ENCODE data around the gene CEND1. TPM values are rescaled to one million over a fixed set of nuclear protein-coding genes. Genes with fewer than 3 reads are reported as not detected.
A peak's percentile ranks its signal among the peaks of the same experiment; 100 is the strongest.

The CEND1 gene
- total and polyA plus RNA-seq, 7 donors = 0.09 to 0.33 (median 0.17) TPM; not detected in 3

DNA sequence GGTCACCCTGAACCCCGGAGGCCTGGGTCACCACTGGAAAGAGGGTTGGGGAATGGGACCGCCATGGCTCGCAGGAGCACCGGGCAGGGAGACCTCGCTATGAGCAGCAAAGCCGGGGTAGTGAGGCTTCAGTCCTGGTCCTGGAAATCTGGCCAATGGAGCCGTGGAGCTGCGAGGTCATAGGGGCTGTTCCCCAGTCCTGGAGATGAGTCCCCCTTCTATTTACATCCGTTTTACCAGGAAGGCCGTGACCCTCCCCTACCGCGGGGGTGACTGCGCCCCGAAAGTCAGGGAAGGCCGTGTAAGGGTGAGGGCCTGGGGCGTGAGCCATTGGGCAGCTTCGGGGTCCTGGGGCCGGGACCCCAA, 14.7 kb upstream of the CEND1 start:
- no peak for ATAC-seq
- DNase-seq = no peak
- H3K4me1 ChIP-seq = peaks cover 24% of the 10 kb centered on the region
- no peaks in the 10 kb centered on the region for H3K27me3 ChIP-seq (ENCODE audit: insufficient read depth in 3 of 3, low read length in 2 of 3)
- intact Hi-C loops (cut with DNase I) = no loop called here
- no peaks in the 10 kb centered on the region for H3K9me3 ChIP-seq
- TF ChIP-seq CTCF (IDR thresholded peaks at IDR 0.05) = no peak
- H3K36me3 ChIP-seq (ENCODE audit: insufficient read depth in 1 of 2, low read depth in 1 of 2) = peaks cover 0 to 36% of the 10 kb centered on the region in 2 donors
- peak overlapping the region; percentile 81 for H3K27ac ChIP-seq
- 6 to 8% (median 7%) methylated on average over 16 to 18 of the region's 18 CpGs for WGBS, 3 donors
- H3K4me3 ChIP-seq = peak overlapping the region; percentile 72

DNA sequence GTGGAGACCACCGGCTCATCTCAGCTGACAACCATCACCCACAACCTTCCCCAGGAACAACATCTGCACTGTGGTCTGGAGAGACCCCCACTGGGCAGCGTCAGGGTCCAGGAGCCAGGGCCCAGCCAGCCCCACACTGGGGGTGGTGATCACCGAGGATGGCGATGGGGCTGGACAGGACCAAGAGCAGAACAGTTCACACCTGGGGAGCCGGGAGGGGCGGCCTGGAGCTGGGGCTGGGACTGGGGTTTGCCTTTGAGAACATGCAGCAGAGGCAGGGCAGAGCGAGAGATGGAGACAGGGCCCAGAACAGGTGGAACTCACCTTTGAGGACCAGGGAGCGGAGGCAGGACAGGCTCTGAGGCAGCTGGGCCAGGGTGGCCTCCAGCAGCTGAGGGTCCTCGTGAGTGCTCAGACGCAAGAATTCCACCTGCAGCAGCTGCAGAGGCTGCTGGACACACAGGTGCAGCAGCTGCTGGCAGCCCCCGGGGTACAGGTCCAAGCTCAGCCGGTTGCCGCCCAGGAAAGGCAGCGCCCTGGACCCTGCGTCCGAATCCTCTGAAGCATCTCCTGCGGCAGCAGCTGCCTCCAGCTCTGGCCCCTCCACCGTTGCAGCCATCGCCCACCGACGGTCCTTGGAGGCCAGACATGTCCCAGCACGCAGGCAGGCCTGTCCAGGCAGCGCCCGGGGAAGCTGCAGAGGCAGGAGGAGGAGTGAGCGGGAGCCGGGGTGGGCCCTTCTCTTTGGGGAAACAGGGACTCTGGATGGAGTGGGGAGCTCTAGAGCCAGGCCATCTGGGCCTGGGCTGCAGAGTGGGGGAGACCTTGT, 14.1 kb upstream of the CEND1 start:
- intact Hi-C loops (cut with DNase I) = no loop called here
- Histone ChIP-seq H3K27ac (no peak overlapping the region), H3K36me3 (ENCODE audit: insufficient read depth in 1 of 2, low read depth in 1 of 2) (peaks cover 0 to 42% of the 10 kb centered on the region in 2 donors), H3K4me3 (peak overlapping the region; percentile 72), H3K4me1 (peaks cover 24% of the 10 kb centered on the region), H3K9me3 (no peaks in the 10 kb centered on the region), H3K27me3 (ENCODE audit: insufficient read depth in 3 of 3, low read length in 2 of 3) (no peaks in the 10 kb centered on the region)
- 52 to 55% (median 55%) methylated on average over 25 to 26 of the region's 26 CpGs for WGBS, 3 donors
- no peak for TF ChIP-seq CTCF (IDR thresholded peaks at IDR 0.05)
- DNase-seq = no peak
- no peak for ATAC-seq

DNA sequence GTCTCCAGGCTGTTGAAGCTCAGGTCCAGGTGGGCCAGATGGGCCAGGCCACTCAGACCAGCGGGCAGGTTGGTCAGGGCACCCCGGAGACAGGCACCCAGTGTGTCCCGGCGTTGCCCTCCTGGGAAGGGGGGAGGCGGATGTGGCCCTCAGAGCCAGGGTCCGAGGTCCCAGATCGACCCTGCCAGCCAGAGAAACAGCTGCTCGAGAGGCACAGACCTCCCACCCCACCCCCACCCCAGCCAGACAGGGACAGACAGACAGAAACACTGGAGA, 13.5 kb upstream of the CEND1 start:
- no peak for ATAC-seq
- no peaks in the 10 kb centered on the region for H3K27me3 ChIP-seq (ENCODE audit: insufficient read depth in 3 of 3, low read length in 2 of 3)
- no peak overlapping the region for H3K27ac ChIP-seq
- H3K4me1 ChIP-seq = peaks cover 24% of the 10 kb centered on the region
- H3K36me3 ChIP-seq (ENCODE audit: insufficient read depth in 1 of 2, low read depth in 1 of 2) = peaks cover 0 to 44% of the 10 kb centered on the region in 2 donors
- no peak for TF ChIP-seq CTCF (IDR thresholded peaks at IDR 0.05)
- intact Hi-C loops (cut with DNase I) = no loop called here
- no peak for DNase-seq
- WGBS, 3 donors = 74 to 85% (median 82%) methylated on average over 8 of the region's 8 CpGs
- no peak overlapping the region for H3K4me3 ChIP-seq
- no peaks in the 10 kb centered on the region for H3K9me3 ChIP-seq

DNA sequence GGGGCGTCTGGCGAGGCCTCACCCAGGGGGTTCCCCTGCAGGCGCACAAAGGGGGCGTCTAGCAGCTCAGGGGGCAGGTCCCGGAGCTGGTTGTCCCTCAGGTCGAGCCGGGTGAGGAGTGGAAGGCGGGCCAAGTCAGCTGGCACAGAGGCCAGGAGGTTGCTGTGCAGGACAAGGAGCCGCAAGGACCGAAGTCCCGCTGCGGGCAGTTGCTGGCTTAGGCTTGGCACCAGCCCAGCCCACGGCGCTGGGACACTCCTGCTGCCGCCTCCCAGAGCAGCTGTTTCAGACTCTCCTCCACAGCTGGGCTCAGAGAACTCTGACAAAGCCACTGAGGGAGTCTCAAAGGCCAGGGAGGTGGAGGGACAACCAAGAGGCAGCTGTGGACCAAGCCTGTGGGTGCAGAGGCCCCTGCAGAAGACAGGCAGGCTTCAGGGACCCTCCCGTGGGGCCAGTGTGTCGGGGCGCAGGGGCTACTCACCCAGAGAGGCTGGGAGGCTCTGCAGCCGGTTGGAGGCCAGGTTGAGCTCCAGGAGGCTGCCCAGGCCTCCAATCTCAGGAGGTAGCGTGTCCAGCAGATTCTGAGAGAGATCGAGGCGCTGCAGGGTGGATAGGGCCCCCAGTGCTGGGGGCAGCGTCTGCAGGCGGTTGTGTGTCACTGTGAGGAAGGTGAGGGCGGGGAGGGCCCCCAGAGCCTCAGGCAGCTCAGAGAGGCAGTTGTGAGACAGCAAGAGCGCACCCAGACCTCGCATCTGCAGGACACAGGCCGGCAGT, 13.0 kb upstream of the CEND1 start:
- DNase-seq (no peak), ATAC-seq (no peak)
- intact Hi-C loops (cut with DNase I) = no loop called here
- no peak overlapping the region for H3K27ac ChIP-seq
- no peaks in the 10 kb centered on the region for H3K27me3 ChIP-seq (ENCODE audit: insufficient read depth in 3 of 3, low read length in 2 of 3)
- no peak overlapping the region for H3K4me3 ChIP-seq
- peaks cover 0 to 44% of the 10 kb centered on the region in 2 donors for H3K36me3 ChIP-seq (ENCODE audit: insufficient read depth in 1 of 2, low read depth in 1 of 2)
- 77 to 84% (median 82%) methylated on average over 28 of the region's 28 CpGs for WGBS, 3 donors
- TF ChIP-seq CTCF (IDR thresholded peaks at IDR 0.05) = no peak
- H3K9me3 ChIP-seq = no peaks in the 10 kb centered on the region
- H3K4me1 ChIP-seq = peaks cover 21% of the 10 kb centered on the region
